Amygdala (tissue), 56 donors: ENCODE data around the gene ST3GAL4.
A peak's percentile ranks its signal among the peaks of the same experiment; 100 is the strongest.
"Not testable (repeated sequence)": the region's sequence is repeated elsewhere in the genome, so short reads cannot be mapped to it uniquely, and the experiment has no call there.

Experiments
- DNase-seq, 56 donors: peaks; one replicate each; lab custom pipeline; 2025; lab: John Stamatoyannopoulos, UW

The ST3GAL4 gene

DNA sequence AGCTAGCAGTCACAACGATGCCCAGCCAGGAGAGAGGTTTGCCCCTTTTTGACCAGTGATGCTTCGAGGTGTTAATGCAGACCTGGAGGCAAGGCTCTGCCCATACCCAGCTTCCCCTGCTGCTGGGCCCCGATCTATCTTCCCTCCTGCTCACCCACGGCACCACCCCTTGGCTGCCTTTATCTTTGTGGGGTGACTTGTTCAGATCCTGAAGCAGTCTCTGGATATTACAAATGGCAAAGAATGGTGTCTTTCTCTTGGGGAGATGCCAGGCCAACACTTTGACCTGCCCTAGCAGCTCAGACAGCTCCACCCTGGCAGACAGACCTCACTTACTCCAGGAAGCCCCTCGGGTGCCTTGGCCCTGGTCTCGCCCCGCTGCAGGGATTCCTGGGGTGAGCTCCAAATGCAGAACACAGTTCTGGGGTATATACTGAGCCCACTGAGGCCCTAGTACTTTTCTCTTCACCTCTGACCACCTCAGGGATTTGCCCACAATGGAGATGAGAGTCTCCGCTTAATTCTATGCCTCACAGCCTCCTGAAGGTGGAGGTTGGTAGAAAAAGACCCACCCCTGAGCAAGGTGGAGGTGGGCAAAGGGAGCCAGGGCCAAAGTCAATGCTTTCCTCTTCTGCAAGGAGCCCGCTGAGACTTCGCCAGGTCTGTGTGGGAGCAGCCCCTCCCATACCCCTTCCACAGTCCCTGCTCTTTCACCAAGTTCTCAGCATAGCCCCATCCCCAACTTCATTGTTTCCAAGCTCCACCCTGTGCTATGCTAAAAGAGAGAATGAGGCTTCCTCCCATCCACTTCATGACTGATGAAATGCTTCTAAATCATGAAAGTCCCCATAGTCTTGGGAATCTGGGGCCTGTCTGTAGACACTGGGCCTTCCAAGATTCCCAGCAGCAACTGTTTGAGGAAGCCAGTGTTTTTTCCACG lies 11.1 kb upstream of the ST3GAL4 start:
- no peak for DNase-seq

- no peak for DNase-seq
Measured at GRCh38 chr11:126345283-126345682, 10.2 kb upstream of the ST3GAL4 start.

DNA sequence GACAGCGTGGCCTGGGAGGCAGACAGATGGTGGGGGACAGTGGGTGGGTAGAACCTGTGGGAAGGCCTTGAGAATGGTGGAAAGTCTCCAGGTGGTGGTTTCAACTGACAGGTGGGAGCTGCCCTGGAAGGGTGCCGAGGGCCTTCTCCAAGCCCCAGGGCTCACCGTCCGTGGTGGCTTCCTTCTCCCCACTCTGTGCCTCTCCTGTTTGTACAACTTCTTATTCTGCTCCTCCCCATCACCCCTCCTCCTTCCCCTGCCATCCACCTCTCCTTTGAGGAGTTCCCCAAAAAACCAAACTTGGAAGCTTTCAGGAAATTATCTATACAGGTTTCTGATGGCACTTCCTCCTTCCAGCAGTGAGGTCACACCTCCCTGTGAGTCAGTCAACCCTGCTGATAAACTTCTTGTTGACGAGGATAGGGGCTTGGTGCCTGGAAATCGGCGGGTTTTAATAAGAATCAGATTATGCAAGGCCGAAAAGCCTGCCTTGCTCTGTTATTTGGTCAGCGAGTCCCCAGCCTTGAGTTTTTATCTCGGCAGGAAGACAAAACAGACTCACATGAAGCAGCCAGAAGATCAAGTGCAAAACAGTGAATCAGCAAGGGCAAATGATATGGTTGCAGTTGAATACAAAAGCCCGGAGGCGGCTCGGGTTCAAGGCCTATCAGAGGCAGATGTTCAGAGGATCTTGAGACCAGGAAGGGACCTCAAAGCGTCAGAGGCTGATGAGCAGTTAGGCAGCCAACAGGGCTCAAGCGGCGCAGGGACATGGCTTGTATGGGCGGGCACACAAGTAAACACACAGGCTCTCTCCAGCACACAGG lies 9.5 kb upstream of the ST3GAL4 start:
- DNase-seq = no peak

DNA sequence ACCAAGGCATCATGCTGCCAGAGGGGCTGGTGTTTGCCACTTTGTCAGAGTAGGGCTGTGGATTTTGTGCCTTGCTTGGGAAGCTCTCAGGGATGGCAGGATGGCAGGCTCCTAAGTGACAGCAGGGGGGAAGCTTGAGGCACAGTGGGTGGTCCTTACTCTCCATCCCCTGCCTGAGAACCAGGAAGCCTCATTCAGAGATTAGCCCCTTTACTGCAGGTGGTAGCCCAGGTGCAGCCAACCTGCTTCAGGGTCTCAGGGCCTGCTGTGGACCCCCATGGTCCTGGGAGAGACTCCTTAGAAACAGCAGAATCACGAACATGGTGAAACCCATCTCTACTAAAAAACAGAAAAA lies 8.9 kb upstream of the ST3GAL4 start:
- no peak for DNase-seq

- not testable (repeated sequence) for DNase-seq
Measured at GRCh38 chr11:126346946-126347345, 8.5 kb upstream of the ST3GAL4 start.

DNA sequence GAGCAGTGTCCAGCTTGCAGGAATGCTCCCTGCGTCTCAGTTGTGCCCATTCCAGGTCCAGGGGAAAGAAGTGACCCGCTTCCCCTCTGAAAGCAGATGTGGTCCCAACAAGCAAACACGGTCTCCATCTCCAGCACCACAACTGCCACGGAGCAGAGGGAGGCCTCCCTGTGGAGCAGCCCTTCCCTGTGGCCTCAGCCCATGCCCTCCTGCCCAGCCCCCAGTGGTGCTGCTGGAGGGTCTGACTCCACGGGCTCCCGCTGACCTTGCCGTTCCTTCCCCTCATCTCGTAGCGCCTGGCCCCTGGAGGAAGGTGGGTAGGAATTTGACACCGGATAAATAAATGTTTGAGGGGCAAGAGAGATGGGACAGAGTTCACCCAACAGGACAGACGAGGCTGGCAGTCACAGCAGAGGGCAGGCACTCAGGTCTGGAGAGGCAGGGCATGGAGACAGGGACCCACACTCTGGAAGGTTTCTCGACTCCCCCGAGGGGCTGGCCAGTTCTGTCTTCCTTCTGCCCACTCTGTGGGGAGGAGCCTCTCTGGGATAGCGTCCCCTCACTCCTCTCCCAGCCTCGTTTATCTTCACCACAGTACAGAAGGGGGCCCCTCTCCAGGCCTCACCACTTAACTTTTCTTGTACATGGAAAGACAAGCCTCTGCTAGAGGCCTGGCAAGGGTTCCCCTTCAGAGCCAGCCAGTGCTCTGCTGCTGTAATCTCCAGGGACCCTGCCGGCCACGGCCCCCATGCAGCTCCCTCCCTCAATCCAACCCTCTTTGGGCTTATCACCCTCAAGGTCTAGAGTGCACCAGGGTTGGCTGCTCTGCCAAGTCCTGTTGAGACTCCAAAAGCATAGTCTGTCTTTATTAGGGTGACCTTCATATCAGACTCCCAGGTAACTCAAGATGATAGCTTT lies 7.5 kb upstream of the ST3GAL4 start:
- no peak for DNase-seq

DNA sequence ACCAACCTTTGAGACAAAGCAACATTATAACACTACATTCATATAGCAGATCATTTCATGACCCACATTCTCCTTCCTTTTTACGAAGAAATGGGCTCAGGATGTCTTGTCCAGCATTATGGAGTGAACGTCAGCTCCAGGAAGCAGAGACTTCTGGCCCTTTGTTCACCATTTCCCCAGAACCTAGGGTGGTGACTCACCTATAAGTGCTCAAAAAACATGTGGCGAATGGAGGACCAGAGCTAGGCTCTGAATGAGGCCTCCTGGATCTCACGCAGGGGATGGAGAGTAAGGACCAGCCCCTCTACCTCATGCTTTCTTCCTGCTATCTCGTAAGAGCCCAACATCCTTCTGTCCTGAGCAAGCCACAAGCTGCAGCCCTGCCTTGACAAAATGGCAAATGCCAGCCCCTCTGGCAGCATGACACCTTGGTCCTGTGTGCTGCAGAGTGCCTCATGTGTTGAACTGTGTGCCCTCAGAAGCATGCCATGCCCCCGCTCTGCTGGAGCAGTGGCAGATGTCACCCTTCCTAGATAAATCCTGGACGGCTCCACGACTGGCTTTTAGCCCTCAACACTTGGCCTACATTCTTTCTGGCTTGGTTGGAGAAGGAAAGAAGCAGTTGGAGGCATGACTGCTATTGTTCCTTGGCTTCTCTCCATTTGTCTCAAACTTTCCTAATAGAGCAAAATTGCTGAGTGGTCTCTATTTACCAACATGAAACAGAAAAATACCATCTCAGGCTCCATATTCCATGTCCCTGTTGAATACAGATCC lies 6.5 kb upstream of the ST3GAL4 start:
- DNase-seq = no peak

DNA sequence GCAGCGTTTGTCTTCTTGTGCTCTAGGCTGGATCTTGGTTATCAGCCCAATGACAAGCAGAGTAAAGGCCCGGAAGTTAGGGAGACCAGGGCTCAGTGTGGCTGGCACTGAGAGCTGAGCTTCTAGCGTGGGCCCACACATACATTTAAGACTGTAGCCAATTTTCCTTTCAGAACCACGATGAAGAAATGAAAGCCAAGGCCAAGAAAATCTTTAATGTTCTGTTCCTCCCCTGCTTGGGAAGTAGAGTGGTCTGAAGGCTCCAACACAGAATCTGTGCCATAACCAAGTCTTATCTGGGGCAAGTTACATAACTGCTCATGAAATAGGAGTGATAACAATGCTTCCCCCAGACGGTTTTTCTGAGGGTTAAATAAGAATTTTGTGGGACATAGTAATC lies 4.7 kb upstream of the ST3GAL4 start:
- DNase-seq = no peak

DNA sequence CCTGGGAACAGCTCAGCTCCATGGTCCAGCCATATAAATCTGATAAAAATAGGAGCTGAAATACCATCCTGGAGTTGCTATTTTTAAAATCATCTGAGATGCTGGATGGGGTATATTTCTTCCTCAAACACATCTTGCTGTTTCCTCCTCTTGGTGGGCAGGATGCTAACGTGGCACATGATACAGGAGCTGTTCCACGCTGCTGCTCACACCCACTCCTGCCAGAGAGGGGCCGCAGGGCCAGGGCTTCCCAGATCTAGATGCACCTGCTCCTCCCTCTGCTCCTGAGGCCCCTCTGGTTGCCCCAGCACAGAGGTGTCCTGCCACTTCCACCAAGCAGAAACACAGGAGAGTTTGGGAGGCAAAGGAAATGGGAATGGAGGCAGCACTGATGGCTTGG lies 3.3 kb upstream of the ST3GAL4 start:
- DNase-seq = no peak

DNA sequence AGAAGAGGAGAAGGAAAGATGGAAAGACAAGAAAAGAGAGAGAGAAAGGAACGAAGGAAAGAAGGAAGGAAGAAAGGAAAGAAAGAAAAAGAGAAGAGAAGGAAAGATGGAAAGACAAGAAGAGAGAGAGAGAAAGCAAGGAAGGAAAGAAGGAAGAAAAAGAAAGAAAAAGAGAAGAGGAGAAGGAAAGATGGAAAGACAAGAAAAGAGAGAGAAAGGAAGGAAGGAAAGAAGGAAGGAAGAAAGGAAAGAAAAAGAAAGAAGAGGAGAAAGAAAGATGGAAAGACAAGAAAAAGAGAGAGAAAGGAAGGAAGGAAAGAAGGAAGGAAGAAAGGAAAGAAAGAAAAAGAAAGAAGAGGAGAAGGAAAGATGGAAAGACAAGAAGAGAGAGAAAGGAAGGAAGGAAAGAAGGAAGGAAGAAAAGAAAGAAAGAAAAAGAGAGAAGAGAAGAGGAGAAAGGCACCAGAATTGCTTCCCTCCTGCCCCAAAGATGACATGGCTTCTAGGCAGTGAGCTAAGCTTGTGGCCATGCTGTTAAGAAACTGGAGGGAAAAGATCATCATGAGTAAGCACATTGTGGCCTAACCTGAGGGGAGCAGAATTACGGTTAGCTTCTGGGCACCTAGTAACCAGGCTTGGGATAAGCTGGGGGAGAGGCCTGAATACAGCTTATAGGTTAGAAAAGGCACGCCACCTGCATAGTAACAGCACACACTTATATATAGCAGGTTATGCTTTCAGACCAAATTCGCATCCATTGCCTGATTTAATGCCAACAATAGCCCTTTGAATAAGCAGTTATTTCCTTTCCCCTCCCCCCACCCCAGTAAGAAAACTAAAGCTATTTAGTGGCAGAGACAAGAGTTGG lies 2.3 kb upstream of the ST3GAL4 start:
- DNase-seq = no peak

DNA sequence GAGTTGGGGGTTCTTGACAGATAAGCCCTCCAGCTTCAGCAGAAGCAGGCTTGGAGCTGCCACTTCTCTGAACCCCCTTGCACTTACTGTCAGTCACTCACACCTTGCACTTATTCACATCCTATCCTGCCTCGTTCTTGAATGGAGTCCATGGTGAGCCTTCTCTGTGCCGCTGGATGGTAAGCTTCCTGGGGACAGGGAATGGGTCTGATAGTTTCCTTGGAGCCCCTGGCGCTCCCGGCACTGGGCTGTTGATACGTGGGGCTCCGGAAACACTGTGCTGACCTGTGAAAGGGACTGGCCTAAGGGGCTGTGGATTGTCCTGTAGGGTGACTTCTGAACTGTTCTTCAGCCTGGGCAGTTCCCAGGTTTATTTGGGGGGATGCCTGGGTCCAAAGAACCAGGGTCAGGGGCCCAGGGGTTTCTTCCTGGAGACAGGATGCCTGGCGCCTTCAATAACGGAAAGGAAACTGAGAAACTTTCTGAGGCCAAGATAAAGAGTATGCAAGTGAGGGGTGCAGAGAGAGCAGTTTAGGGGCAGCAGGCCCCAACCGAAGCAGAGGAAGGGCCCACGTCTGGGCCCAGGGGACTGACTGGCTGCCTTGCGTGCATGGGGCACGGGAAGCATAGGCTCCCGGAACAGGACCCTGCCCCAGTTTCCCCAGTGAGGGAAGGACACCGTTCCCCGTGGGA lies 709 bp upstream of the ST3GAL4 start:
- no peak for DNase-seq

- peak in 53 of 56 donors; percentile 18 to 87 (median 71) for DNase-seq
Measured at GRCh38 chr11:126355926-126356897, 726 bp downstream of the ST3GAL4 start.

DNA sequence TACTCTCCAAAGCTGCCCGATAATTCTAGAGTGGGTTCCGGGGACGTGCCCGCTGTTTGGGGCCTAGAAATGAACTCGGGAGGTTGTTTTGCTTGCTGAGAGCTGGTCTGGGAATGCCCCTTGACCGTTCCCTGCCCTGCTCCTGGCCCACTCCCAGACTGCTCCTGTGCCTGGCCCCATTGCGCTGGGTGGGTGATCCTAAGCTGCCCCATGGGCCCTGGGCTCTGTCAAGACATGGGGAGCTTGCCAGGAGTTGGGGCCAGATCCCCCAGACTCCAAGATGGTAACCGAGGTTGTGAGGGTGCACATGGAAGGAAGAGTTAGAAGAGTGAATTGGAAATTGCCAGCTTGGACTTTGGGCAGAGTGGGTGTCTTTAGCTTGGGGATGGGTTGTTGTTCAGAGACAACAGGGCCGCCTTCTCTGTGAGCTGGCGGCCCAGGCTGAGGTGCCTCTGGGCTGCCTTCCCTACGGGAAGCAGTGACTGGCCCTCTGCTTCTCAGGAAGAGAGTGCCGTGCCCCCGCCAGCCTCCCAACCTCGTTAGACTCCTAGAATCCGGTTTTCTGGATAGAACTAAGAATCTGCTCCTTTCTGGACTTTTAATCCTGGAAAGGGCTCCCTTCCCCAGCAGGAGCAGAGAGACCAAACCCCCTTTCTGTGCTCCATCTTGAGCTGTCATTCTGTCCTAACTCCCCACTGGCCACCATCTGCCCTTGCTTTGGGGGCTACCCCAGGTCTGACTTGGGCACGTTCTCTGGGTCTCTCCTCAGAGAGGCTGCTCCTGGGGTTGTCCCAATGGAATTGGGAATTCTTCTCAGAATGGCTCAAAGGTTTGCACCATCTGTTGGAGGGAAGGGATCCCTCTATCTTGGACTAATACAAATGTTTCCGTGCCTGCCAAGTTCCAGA lies 1.8 kb downstream of the ST3GAL4 start:
- no peak for DNase-seq

GRCh38 chr11:126357969-126358762 lies 2.7 kb downstream of the ST3GAL4 start:
- no peak for DNase-seq

GRCh38 chr11:126358763-126359160 lies 3.3 kb downstream of the ST3GAL4 start:
- no peak for DNase-seq
